Measurements from ENCODE around the gene RFTN1. TPM values are rescaled to one million over a fixed set of nuclear protein-coding genes. Genes with fewer than 3 reads are reported as not detected.

RFTN1 gene
- total and polyA plus RNA-seq, 2 donors (not counting 1 experiment from before 2014, with no cell fraction given), result 35.1 to 35.5 TPM

GRCh38 chr3:16381426-16381825, 132.1 kb downstream of the RFTN1 start:
- Histone ChIP-seq H3K27me3 (ENCODE audit: control insufficient read depth, insufficient read depth, low read length) (no peaks in the 10 kb centered on the region), H3K27ac (ENCODE audit: insufficient read depth, low read length) (no peak overlapping the region), H3K9ac (ENCODE audit: insufficient read depth, low read length) (no peak overlapping the region), H3K79me2 (ENCODE audit: control insufficient read depth, insufficient read depth, low read length) (no peaks in the 10 kb centered on the region), H3K4me2 (ENCODE audit: extremely low read depth, insufficient read depth, low read length) (no peak overlapping the region), H3K9me3 (ENCODE audit: control insufficient read depth, insufficient read depth, low read depth, low read length) (peaks cover 2% of the 10 kb centered on the region), H4K20me1 (ENCODE audit: control insufficient read depth, extremely low read depth, insufficient read depth, low read length) (no peaks in the 10 kb centered on the region), H3K4me1 (ENCODE audit: control insufficient read depth, extremely low read depth, insufficient read depth, low read length) (peaks cover 2% of the 10 kb centered on the region), H3K36me3 (ENCODE audit: control insufficient read depth, insufficient read depth, low read length) (peaks cover 3% of the 10 kb centered on the region), H2AFZ (ENCODE audit: low read length) (no peak overlapping the region), H3K4me3 (replicated peaks in 1 of 4; ENCODE audit: control extremely low read depth in 1 of 4, insufficient read depth in 1 of 4, low read depth in 3 of 4, low read length in 4 of 4) (no peak overlapping the region)
- TF ChIP-seq CTCF (conservative IDR thresholded peaks at IDR 0.05 in 1 of 2, IDR thresholded peaks at IDR 0.05 in 1 of 2; ENCODE audit: low read depth in 1 of 2, low read length in 2 of 2) (no peak), EZH2 (IDR thresholded peaks at IDR 0.05; ENCODE audit: low read length, missing control alignments) (no peak)
- no peak for DNase-seq (ENCODE audit: low read depth in 2 of 2)

GRCh38 chr3:16380421-16380820, 133.1 kb downstream of the RFTN1 start:
- DNase-seq (ENCODE audit: low read depth in 2 of 2), result no peak
- H3K36me3 ChIP-seq (ENCODE audit: control insufficient read depth, insufficient read depth, low read length), result peaks cover 4% of the 10 kb centered on the region
- no peak overlapping the region for H3K27ac ChIP-seq (ENCODE audit: insufficient read depth, low read length)
- peaks cover 2% of the 10 kb centered on the region for H3K9me3 ChIP-seq (ENCODE audit: control insufficient read depth, insufficient read depth, low read depth, low read length)
- no peaks in the 10 kb centered on the region for H3K27me3 ChIP-seq (ENCODE audit: control insufficient read depth, insufficient read depth, low read length)
- H3K4me2 ChIP-seq (ENCODE audit: extremely low read depth, insufficient read depth, low read length), result no peak overlapping the region
- H3K4me1 ChIP-seq (ENCODE audit: control insufficient read depth, extremely low read depth, insufficient read depth, low read length), result peaks cover under 1% of the 10 kb centered on the region
- no peak overlapping the region for H2AFZ ChIP-seq (ENCODE audit: low read length)
- H3K9ac ChIP-seq (ENCODE audit: insufficient read depth, low read length), result no peak overlapping the region
- H3K79me2 ChIP-seq (ENCODE audit: control insufficient read depth, insufficient read depth, low read length), result no peaks in the 10 kb centered on the region
- no peaks in the 10 kb centered on the region for H4K20me1 ChIP-seq (ENCODE audit: control insufficient read depth, extremely low read depth, insufficient read depth, low read length)
- H3K4me3 ChIP-seq (replicated peaks in 1 of 4; ENCODE audit: control extremely low read depth in 1 of 4, insufficient read depth in 1 of 4, low read depth in 3 of 4, low read length in 4 of 4), result no peak overlapping the region
- no peak for TF ChIP-seq CTCF (conservative IDR thresholded peaks at IDR 0.05 in 1 of 2, IDR thresholded peaks at IDR 0.05 in 1 of 2; ENCODE audit: low read depth in 1 of 2, low read length in 2 of 2)
- TF ChIP-seq EZH2 (IDR thresholded peaks at IDR 0.05; ENCODE audit: low read length, missing control alignments), result no peak

- Histone ChIP-seq H3K79me2 (ENCODE audit: control insufficient read depth, insufficient read depth, low read length) (no peaks in the 10 kb centered on the region), H3K4me3 (replicated peaks in 1 of 4; ENCODE audit: control extremely low read depth in 1 of 4, insufficient read depth in 1 of 4, low read depth in 3 of 4, low read length in 4 of 4) (no peak overlapping the region), H3K27ac (ENCODE audit: insufficient read depth, low read length) (no peak overlapping the region), H3K4me1 (ENCODE audit: control insufficient read depth, extremely low read depth, insufficient read depth, low read length) (no peaks in the 10 kb centered on the region), H3K9me3 (ENCODE audit: control insufficient read depth, insufficient read depth, low read depth, low read length) (peaks cover 2% of the 10 kb centered on the region), H3K9ac (ENCODE audit: insufficient read depth, low read length) (no peak overlapping the region), H4K20me1 (ENCODE audit: control insufficient read depth, extremely low read depth, insufficient read depth, low read length) (no peaks in the 10 kb centered on the region), H3K4me2 (ENCODE audit: extremely low read depth, insufficient read depth, low read length) (no peak overlapping the region), H3K27me3 (ENCODE audit: control insufficient read depth, insufficient read depth, low read length) (no peaks in the 10 kb centered on the region), H2AFZ (ENCODE audit: low read length) (no peak overlapping the region), H3K36me3 (ENCODE audit: control insufficient read depth, insufficient read depth, low read length) (peaks cover 4% of the 10 kb centered on the region)
- DNase-seq (ENCODE audit: low read depth in 2 of 2), result no peak
- TF ChIP-seq CTCF (conservative IDR thresholded peaks at IDR 0.05 in 1 of 2, IDR thresholded peaks at IDR 0.05 in 1 of 2; ENCODE audit: low read depth in 1 of 2, low read length in 2 of 2) (no peak), EZH2 (IDR thresholded peaks at IDR 0.05; ENCODE audit: low read length, missing control alignments) (no peak)
Measured at GRCh38 chr3:16379838-16380237, 133.7 kb downstream of the RFTN1 start.
